ENCODE data around the gene ARPC1A.
A peak's percentile ranks its signal among the peaks of the same experiment; 100 is the strongest.

ARPC1A gene

DNA sequence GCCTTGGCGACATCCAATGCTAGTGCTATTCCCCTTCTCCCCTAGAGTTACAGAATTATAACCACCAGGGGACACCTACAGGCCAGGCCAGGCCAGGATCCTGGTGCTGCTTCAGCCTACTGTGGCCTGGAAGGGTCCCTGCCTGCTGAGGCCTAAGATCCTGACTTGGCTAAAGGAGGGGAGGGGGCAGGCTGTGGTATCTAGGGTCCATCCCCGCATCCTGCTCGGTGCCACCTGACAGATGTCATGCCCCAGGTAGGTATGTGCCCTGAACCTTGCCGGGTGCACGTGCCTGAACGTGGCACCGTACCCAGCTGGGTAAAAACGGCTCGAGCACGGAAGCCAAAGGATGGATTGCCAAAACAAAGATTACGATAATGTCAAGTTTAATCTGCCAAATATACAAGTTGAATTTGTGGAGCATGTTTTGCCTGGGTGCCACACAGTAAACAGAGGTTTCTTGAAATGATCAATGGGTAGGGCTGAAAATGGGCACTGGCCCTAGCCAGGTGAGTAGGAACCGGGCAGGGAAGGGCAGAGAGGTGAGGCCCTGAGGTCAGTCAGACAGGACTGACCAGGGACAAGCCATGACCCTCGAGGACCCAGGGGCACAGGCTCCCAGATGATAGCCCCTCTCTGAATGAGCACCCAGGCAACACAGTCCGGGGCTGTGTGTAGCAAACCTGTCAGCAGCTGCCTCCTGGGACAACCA lies 70.1 kb downstream of the ARPC1A start:
- DNase-seq (ENCODE audit: insufficient read length, low spot score) = no peak
- no peak for TF ChIP-seq POLR2A (IDR thresholded peaks at IDR 0.05; ENCODE audit: low read depth, low read length)
- no peak for FAIRE-seq

DNA sequence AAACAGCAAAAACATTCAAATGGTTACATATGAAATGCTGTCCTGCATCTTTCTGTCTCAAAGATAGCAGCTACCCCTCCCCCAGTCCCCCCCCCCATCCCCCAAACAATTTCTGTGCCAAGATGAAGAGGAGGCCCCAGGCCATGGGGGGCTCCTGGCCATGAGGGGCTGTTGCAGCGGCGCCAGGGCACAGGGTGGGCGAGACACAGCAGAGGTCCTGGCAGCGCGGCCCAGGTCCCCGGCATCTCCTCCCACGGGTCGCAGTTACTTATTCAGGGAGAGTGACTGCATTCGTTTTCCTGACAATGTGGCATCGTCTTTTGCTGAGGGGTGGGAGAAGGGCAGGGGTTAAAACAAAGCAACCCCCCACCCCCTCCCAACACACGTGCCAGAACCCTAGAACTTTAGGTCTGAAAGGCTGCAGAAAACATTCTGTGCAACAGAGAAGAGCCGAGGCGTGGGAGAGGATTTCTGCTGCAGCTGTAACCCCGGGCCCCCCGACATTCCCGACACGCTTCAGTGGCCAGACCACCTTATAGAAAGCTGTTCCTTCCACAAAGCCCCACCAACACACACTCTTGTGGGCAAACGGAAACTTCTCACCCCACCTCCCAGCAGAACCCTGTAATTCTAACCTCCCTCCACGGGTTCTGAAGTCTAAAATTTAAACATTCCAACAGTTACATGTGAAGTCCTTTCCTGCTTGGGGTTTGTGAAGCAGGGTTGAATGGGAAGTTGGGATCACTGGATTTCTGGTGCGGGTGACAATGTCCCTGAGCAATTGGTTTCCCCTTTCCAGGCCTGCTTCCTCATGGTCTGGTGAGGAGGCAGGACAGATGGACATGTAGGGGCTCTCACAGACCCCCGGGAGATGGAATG lies 71.0 kb downstream of the ARPC1A start:
- no peak for DNase-seq (ENCODE audit: insufficient read length, low spot score)
- FAIRE-seq = no peak
- TF ChIP-seq POLR2A (IDR thresholded peaks at IDR 0.05; ENCODE audit: low read depth, low read length) = no peak

DNA sequence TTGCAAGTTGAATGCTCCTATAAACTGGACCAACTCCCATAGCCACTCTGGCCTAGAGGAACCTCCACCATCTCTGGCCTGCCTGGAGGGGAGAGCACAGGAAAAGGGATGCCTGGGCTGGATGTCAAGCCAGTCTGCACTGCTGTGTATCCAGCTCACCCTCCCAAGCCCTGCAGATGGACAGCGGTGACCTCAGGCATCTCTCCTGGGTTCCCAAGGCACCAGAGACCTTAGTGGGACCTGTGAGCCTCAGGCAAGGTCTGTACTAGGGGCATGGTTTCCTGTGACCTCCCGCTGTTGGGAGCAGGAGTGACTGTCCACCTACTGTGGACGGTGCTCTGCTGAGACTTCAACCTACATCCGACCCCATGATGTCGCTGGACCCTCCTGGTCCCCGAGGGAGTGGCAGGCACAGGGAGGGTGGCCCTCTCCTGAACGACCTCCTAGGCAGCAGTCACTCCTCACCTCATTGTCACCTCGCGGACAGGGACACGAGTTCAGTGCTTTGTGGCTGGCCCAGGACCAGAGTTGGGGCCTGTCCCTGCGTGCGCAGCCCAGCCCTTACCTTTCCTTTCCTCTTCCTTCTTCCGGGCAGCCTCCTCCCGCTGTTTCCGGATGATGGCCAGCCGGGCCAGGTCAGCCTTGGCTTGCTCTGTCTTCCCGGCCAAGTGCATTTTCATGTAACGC lies 71.7 kb downstream of the ARPC1A start:
- FAIRE-seq (no peak), DNase-seq (ENCODE audit: insufficient read length, low spot score) (no peak)
- no peak for TF ChIP-seq POLR2A (IDR thresholded peaks at IDR 0.05; ENCODE audit: low read depth, low read length)

DNA sequence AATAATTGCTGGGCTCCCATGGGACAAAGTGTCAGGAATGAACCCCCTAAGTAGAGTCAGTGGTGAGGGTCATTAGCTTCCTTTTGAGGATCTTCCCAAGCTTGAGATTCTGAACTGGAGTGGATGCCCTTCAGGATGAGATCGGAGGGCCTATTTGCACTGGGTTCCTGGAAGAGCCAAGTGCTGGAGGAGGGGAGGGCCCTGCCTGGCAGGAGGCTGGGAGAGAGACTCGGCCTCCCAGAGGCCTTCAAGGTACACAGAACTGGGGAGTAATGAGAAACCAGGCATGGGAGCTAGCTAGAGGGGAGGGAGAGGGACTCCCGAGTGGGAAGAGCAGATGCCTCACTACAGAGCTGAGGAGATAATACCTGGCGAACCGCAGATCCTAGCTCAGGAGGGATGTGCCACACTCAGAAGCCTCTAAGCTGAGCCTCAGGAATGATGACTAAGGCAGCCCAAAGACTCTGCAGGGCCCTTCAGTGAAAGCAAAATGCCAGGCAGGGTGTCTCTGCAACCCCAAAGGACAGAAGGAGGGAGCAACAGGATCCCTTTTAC lies 73.3 kb downstream of the ARPC1A start:
- FAIRE-seq = no peak
- no peak for TF ChIP-seq POLR2A (IDR thresholded peaks at IDR 0.05; ENCODE audit: low read depth, low read length)
- no peak for DNase-seq (ENCODE audit: insufficient read length, low spot score)

DNA sequence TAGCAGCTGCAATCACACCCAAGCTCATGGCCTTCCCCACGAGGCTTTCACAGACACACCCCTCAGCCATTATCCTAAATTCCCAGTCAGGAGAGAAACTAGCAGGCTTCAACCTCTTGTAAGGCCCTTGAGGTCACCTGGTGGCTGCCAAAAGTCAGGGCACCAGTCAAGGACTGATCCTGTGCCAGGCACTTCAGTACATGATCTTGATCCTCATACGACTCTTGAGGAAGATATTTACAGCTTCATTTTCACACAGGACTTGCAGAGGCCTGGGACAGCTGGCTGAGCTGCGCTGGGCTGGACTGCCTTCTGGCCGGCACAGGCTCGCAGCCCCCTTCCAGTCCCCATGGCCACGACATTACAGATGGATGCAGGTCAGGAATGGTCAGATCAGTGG lies 73.9 kb downstream of the ARPC1A start:
- TF ChIP-seq POLR2A (IDR thresholded peaks at IDR 0.05; ENCODE audit: low read depth, low read length) = no peak
- no peak for DNase-seq (ENCODE audit: insufficient read length, low spot score)
- FAIRE-seq = no peak

DNA sequence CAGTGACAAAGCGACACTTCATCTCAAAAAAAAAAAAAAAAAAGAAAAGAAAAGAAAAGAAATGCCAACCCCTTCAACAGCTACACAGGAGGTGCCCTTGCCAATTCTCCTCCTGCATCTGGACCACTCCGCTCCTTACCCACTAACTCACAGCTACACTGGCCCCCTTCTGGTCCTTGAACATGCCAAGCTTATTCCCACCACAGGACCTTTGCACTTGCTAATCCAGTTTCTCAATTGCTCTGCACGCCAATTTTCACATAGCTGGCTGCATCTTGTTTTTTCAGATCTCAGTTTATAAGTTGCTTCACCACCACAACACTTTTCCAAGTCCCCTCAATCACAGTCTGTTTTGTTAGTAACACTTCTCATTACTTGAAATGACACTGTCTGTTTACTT lies 77.2 kb downstream of the ARPC1A start:
- no peak for TF ChIP-seq POLR2A (IDR thresholded peaks at IDR 0.05; ENCODE audit: low read depth, low read length)
- no peak for DNase-seq (ENCODE audit: insufficient read length, low spot score)
- no peak for FAIRE-seq

DNA sequence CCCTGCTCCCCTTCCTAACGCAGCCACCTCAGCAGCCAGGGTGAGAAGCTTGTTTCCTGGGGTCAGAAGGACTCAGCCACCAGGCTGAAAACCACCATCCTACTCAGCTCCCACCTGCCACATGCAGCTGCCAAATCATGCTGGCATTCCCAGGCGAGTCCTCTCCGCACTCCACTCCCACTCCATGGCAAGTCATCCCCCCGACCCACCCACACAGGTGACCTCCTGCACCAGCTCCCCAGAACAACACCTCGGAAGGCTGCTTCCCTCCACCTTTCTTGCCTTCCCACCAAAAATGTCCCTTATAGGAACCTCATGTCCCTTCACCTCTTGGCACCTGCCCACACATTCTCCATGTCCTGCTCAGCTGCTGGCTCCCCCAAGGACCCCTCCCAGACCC lies 78.1 kb downstream of the ARPC1A start:
- FAIRE-seq (no peak), DNase-seq (ENCODE audit: insufficient read length, low spot score) (no peak)
- TF ChIP-seq POLR2A (IDR thresholded peaks at IDR 0.05; ENCODE audit: low read depth, low read length) = no peak

DNA sequence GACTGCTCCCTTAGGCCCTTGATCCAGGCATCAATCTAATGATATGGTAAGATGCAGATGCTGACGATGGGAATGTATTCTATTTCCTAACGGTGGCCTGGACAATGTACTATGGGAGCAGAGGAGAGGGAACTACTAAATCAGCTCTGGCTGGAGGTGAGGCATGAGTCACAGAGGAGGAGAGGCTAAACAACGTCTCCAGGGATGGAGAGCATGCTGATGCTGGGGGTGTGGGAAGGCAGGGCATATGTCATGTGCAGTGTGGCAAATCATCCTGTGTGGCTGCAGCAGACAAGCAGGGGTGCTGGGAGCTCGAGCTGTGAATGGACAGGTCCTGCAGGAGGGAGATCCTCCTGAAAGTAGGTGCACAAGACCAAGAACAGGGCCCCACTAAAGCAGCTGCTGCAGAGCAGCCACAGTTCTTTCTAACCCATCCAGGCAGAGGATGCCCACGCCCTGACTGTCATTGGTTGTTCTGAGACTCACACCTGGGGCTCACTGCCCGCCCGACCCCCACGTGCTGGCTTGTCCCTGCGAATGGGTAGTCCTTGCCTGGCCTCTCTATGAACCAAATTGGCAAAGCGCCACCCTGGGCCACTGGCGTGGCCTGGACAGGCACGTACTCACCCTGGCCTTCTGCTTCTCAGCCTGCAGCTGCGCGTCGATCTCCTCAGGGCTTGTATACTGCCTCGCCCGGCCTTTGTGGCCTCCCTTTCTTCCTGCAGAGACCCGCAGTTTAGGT lies 78.7 kb downstream of the ARPC1A start:
- FAIRE-seq = no peak
- no peak for TF ChIP-seq POLR2A (IDR thresholded peaks at IDR 0.05; ENCODE audit: low read depth, low read length)
- peak; percentile 64 for DNase-seq (ENCODE audit: insufficient read length, low spot score)

DNA sequence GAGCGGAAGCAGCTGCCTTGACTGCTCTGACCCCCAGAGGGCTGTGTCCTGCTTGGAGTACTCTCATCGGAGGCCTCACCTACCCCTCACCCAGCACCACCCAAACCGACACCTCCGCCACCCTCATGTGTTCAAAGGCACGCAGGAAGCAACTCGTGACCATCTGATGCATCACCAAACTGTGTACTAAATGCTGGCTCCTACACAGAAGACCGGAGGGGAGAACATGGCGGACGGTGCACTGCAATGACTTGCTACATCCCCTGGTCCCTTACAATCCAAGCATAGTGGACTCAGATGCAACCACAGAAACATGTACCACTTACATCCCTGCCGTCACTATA lies 79.3 kb downstream of the ARPC1A start:
- DNase-seq (ENCODE audit: insufficient read length, low spot score) (no peak), FAIRE-seq (no peak)
- no peak for TF ChIP-seq POLR2A (IDR thresholded peaks at IDR 0.05; ENCODE audit: low read depth, low read length)

DNA sequence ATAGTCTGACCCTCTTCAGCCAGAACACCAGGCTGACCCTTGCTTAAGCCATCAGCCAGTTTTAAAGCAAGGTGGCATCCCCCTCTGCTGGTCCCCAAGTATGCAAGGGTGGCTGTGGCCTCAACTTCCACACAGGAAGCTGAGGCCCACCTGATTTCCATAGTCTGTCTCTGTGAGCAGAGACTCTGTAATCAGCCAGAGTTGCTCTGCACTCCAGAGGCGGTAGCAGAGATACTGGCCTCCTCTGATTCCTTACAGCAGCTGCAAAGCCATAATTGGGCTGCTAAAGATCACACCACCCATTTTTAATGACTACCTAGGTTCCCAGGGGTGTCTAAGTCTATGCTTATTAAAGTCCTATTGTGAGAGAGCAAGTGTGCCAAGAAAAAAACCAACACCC lies 80.9 kb downstream of the ARPC1A start:
- no peak for TF ChIP-seq POLR2A (IDR thresholded peaks at IDR 0.05; ENCODE audit: low read depth, low read length)
- FAIRE-seq (no peak), DNase-seq (ENCODE audit: insufficient read length, low spot score) (no peak)

DNA sequence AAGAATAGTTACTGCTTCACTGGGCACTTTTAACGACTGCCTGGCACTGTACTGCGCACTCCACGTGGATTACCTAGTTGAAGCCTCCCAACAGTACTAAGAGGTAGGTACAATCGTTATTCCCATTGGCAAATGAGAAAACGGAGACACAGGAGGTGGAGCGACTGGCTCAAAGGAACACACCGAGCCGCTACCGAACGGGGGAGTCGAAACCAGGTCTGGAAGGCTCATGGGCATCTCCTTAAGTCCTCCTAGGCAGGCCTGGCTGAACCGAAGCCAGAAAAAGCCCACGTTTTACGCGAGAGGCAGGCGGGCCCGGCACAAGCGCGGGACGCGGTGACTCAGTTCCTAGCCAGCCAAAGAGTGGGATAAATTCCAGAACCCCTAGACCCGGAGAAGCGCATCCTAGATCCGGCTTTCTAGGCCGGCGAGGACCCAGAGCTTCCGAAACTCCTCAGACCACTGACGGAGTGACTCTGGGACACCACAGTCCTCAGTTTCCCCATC lies 82.2 kb downstream of the ARPC1A start:
- FAIRE-seq (no peak), DNase-seq (ENCODE audit: insufficient read length, low spot score) (peak; percentile 61)
- 0 out of 2 replicates have a peak, but pooled peaks have one; percentile 36 for TF ChIP-seq POLR2A (IDR thresholded peaks at IDR 0.05; ENCODE audit: low read depth, low read length)

DNA sequence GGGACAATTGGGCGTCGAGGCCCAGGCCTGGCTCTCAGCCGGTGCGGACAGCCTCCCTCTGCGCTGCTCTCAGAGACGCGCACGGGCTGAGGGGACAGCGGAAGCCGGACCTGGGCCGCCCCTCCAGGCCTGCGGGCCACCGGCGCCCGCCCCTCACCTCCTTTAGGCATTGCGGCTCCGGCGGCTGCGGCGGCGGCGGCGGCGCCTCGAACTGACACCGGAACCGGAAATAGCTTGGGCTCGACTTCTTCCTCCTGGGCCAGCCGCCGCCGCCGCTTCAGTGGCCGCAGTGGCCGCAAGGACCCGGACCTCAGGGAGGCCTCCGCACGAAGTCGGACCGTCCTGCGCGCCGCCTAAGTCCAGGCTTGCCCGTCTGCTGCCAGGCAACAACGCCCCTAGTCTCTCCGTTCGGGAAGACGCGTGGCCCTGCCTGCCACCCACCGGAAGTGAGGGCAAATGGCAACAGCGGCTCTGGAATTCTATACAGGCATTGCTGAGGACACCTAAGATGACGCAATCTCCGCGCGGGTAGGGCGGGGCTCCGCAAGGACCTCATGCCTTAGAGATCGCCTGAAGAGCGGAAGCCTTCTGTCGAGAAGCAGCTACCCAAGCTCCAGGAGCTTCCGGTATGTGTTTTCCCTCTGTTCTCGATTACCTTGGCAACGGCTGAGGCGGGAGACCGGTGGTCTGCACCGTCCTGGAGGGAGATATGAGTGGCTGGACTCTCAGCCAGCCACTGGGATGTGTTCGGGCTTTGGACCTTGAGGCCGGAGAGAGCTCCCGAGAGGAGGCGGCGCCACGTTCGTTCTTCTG lies 82.9 kb downstream of the ARPC1A start, which contains the start of the genes BUD31 and PDAP1:
Gene BUD31 (plus strand): TSS at position 591 of the 813 bp plus-strand sequence. CDS start 2,124 bp downstream, outside the sequence.
Gene PDAP1 (minus strand): TSS at position 219 of the 813 bp plus-strand sequence. CDS start 49 bp downstream, at position 170.
- peak; percentile 83; the same call in 1 of the 2 replicates for TF ChIP-seq POLR2A (IDR thresholded peaks at IDR 0.05; ENCODE audit: low read depth, low read length)
- DNase-seq (ENCODE audit: insufficient read length, low spot score) (peak; percentile 94), FAIRE-seq (peak; percentile 33)

All from H54 (cell line).